ENCODE measurements around the gene COMP.

COMP gene

GRCh38 chr19:18783958-18784785 is 6.9 kb downstream of the COMP start:
- in situ Hi-C loops (cut with HindIII; ENCODE audit: low sequenced_read_pairs), result no loop called here
- no peak for DNase-seq (ENCODE audit: low read depth, low spot score)
- no peak overlapping the region for H3K4me3 ChIP-seq (ENCODE audit: low read depth, low read length)
- no peak for TF ChIP-seq CTCF (IDR thresholded peaks at IDR 0.05; ENCODE audit: low read depth, low read length)

- H3K4me3 ChIP-seq (ENCODE audit: low read depth, low read length), result no peak overlapping the region
- no peak for DNase-seq (ENCODE audit: low read depth, low spot score)
- TF ChIP-seq CTCF (IDR thresholded peaks at IDR 0.05; ENCODE audit: low read depth, low read length), result no peak
- in situ Hi-C loops (cut with HindIII; ENCODE audit: low sequenced_read_pairs), result no loop called here
Observed at GRCh38 chr19:18782559-18783225, 8.4 kb downstream of the COMP start.

GRCh38 chr19:18781885-18782527 is 9.1 kb downstream of the COMP start:
- in situ Hi-C loops (cut with HindIII; ENCODE audit: low sequenced_read_pairs), result no loop called here
- TF ChIP-seq CTCF (IDR thresholded peaks at IDR 0.05; ENCODE audit: low read depth, low read length), result no peak
- no peak overlapping the region for H3K4me3 ChIP-seq (ENCODE audit: low read depth, low read length)
- no peak for DNase-seq (ENCODE audit: low read depth, low spot score)

GRCh38 chr19:18781047-18781600 is 10.0 kb downstream of the COMP start:
- DNase-seq (ENCODE audit: low read depth, low spot score), result no peak
- H3K4me3 ChIP-seq (ENCODE audit: low read depth, low read length), result no peak overlapping the region
- in situ Hi-C loops (cut with HindIII; ENCODE audit: low sequenced_read_pairs), result no loop called here
- TF ChIP-seq CTCF (IDR thresholded peaks at IDR 0.05; ENCODE audit: low read depth, low read length), result no peak

- no peak for DNase-seq (ENCODE audit: low read depth, low spot score)
- in situ Hi-C loops (cut with HindIII; ENCODE audit: low sequenced_read_pairs), result no loop called here
- peak; percentile 14 for TF ChIP-seq CTCF (IDR thresholded peaks at IDR 0.05; ENCODE audit: low read depth, low read length)
- no peak overlapping the region for H3K4me3 ChIP-seq (ENCODE audit: low read depth, low read length)
Observed at GRCh38 chr19:18780631-18781030, 10.5 kb downstream of the COMP start.

GRCh38 chr19:18780081-18780480 is 11.0 kb downstream of the COMP start:
- DNase-seq (ENCODE audit: low read depth, low spot score), result no peak
- H3K4me3 ChIP-seq (ENCODE audit: low read depth, low read length), result no peak overlapping the region
- TF ChIP-seq CTCF (IDR thresholded peaks at IDR 0.05; ENCODE audit: low read depth, low read length), result no peak
- in situ Hi-C loops (cut with HindIII; ENCODE audit: low sequenced_read_pairs), result no loop called here

All from astrocyte of the spinal cord (primary cell).